ENCODE data around the gene AANAT.
"Not testable (repeated sequence)": the region's sequence is repeated elsewhere in the genome, so short reads cannot be mapped to it uniquely, and the experiment has no call there.

AANAT gene

DNA sequence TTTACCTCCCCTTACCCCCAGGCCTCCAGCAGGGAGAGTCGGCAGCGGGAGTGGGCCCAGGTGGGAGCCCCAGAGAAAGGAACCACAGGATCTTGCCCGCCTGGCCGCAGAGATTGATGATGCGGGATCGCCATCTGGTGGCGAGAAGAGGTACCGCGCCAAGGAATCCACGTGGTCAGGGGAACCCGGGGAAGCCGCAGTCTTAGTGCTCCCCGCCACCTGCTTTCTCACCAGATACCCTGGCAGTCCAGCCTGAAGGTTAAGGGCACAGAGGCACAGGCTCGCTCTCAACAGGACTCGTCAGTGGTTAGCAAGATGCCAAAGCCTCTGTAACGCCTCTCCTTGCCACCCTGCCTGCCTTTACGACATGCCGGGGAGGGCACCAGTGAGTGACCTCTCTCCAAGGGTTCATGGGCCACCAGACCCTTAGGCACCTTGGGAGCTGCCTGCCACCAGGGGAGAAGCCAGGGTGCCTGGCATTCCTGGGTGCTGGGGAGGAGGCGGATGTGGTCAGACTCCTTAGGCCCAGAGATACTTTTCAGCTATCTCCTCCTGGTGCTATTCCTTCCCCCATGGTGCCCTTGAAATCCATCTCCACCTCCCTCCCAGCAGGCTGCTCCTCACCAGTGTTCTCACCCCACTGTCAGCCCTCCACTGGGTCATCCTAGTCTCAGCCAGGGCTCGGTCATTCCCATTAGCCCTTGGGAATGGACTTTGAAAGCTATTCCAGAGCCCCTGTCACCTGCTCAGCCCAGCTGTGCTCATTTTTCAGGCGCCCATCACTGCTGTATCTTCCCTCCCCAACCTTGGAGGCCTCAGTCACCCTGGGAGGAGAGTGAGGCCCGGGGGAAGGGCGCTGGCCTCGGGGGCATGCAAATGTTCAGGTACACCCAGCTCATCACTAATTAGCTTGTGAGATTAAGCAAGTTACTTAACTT lies 39.3 kb downstream of the AANAT start:
- DNase-seq (ENCODE audit: low read depth): peak; percentile 68
- TF ChIP-seq, protein P1, sequence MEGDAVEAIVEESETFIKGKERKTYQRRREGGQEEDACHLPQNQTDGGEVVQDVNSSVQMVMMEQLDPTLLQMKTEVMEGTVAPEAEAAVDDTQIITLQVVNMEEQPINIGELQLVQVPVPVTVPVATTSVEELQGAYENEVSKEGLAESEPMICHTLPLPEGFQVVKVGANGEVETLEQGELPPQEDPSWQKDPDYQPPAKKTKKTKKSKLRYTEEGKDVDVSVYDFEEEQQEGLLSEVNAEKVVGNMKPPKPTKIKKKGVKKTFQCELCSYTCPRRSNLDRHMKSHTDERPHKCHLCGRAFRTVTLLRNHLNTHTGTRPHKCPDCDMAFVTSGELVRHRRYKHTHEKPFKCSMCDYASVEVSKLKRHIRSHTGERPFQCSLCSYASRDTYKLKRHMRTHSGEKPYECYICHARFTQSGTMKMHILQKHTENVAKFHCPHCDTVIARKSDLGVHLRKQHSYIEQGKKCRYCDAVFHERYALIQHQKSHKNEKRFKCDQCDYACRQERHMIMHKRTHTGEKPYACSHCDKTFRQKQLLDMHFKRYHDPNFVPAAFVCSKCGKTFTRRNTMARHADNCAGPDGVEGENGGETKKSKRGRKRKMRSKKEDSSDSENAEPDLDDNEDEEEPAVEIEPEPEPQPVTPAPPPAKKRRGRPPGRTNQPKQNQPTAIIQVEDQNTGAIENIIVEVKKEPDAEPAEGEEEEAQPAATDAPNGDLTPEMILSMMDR (IDR thresholded peaks at IDR 0.05; ENCODE audit: insufficient read depth, low read depth, low read length, missing control alignments): peak; percentile 86
- H3K4me3 ChIP-seq (ENCODE audit: low read length): no peak overlapping the region

DNA sequence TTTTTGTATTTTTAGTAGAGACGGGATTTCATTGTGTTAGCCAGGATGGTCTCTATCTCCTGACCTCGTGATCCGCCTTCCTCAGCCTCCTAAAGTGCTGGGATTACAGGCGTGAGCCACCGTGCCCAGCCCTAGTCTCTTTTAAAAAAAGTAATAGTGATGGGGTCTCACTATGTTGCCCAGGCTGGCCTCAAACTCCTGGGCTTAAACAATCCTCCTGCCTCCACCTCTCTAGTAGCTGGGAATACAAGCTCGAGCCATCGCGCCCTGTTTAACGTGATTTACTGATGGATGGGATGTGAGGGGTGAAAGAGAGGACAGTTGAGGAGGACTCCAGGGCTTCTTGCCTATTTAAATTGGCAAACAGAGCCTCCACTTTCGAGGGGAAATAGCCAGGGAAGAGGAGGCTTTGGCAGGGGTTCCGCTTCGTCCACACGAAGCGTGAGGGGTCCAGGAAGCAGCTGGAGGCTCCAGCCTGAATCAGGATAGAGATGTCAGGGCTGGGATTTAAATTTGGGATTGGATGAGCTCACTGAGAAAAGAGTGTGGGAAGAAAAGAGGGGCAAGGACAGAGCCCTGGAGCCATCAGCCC lies 41.2 kb downstream of the AANAT start:
- DNase-seq (ENCODE audit: low read depth): not testable (repeated sequence)

DNA sequence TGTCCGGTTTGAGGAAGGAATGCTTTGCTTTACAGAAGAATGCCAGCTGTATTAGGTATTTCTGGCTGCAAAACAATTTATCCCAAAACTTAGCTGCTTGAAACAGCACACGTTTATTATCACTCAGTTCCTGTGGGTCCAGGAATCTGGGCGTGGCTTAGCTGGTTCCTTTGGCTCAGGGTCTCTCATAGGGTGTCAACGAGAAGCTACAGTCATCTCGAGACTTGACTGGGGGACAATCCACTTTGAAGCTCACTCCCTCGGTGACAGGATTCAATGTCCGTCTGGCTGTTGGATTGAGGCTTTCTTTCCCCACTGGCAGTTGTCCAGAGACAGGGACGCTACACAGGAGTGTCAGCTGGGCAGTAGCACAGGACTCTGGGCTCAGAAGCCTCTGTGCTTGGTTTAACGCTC lies 43.4 kb downstream of the AANAT start:
- H3K4me3 ChIP-seq (ENCODE audit: low read length): no peak overlapping the region
- no peak for DNase-seq (ENCODE audit: low read depth)
- TF ChIP-seq, protein P1 (IDR thresholded peaks at IDR 0.05; ENCODE audit: insufficient read depth, low read depth, low read length, missing control alignments): no peak

More for the DNA sequence above, 41.2 kb downstream of the AANAT start:
- not testable (repeated sequence) for H3K4me3 ChIP-seq (ENCODE audit: low read length)

DNA sequence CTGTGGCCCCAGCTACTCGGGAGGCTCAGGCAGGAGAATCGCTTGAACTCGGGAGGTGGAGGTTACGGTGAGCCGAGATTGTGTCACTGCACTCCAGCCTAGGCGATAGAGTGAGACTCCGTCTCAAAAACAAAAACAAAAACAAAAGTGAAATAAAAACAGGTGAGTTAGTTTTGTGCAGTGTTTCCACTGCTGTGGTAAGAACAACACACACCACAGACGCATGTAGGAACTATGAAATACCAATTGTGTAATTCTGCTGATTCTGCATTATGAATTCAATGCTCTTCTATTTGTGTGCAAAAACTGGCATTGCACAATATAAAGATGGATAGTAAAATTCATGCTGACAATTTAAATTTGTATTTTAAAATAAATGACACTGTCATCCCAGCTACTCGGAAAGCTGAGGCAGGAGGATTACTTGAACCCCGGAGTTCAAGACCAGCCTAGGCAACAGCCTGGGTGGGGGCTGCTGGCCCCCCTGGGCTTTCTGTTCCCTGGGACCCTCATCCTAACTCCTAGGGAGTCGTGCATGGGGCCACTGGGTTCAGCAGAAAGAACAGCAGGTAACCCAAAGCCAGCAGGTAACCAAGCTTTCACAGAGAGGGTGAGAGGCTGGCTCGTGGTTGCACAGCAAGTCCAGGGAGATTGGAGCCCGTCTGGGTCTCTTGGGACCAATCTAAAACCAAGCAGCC lies 44.4 kb downstream of the AANAT start:
- TF ChIP-seq, protein P1 (IDR thresholded peaks at IDR 0.05; ENCODE audit: insufficient read depth, low read depth, low read length, missing control alignments): no peak
- no peak overlapping the region for H3K4me3 ChIP-seq (ENCODE audit: low read length)
- DNase-seq (ENCODE audit: low read depth): no peak

DNA sequence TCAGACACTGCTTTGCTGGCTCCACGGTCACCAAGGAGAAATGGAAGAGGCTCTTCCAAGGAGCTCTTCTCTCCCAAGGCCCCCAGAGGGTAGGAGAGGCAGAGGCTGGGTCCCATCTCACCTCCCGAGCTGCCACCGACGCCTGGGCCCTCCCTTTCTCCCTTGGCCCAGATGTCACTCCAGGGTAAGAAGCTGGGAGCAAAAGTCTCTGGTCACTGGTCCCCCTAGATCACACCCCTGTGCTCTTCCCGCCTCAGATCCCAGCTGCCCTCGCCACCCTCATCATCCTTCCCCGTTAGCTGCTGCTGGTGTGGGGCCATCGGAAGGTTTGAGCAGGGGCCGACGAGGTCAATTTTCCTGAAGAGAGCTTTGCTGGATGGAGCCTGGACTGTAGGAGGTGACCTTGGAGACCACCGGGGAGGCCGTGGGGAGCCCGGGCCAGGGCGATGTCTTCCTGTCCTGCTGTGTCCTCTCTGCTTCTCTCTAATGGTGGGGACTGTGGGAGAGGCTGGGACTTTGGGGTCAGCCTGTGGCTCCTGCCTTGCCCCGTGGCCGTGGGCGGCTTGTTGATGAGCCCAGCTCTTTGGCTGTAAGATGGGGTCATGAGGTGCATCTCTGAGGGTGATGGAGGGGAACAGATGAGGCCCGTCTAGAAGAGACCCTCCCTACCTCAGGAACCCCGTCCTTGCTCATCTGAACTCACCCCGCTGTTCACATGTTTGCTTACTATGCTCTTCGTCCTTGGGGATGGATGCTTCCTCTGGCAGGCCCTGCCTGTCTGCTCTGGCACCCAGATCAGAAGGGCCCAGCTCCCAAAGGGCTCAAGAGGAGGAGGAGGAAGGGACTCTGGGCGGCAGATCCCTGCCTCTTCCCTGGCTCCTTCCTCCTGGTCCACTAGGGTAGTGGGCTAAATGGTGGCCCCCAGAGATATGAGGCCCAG lies 45.2 kb downstream of the AANAT start:
- no peak overlapping the region for H3K4me3 ChIP-seq (ENCODE audit: low read length)
- no peak for DNase-seq (ENCODE audit: low read depth)
- TF ChIP-seq, protein P1 (IDR thresholded peaks at IDR 0.05; ENCODE audit: insufficient read depth, low read depth, low read length, missing control alignments): no peak

DNA sequence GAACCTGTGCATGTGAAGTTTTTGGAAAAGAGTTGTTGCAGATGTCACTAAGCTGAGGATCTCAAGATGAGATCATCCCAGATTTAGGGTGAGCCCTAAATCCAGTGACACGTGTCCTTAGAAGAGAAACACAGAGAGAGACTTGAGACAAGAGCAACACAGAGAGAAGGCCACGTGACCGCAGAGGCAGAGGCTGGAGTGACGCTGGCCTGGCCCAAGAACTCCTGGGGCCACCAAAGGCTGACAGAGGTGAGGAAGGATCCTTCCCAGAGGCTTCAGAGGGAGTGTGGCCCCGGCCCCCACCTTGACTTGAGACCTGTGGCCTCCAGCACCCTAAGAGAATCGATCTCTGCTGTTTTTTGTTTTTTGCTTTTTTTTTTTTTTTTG lies 45.9 kb downstream of the AANAT start:
- TF ChIP-seq, protein P1 (IDR thresholded peaks at IDR 0.05; ENCODE audit: insufficient read depth, low read depth, low read length, missing control alignments): no peak
- no peak for DNase-seq (ENCODE audit: low read depth)
- no peak overlapping the region for H3K4me3 ChIP-seq (ENCODE audit: low read length)

DNA sequence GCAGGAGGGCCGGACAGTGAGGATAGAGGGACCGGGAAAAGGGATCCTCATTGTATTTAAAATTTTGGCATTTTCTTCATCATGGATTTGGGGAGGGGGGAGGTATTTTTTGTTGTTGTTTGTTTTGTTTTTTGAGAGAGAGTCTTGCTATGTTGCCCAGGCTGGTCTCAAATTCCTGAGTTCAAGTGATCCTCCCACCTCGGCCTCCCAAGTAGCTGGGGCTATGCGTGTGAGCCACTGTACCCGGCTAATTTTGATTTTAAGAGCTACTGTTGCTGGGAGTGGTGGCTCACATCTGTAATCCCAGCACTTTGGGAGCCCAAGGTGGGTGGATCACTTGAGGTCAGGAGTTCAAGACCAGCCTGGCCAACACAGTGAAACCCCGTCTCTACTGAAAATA lies 47.0 kb downstream of the AANAT start:
- not testable (repeated sequence) for DNase-seq (ENCODE audit: low read depth); H3K4me3 ChIP-seq (ENCODE audit: low read length)

Measured in epithelial cell of esophagus (primary cell).